ENCODE measurements around the gene HTATIP2.

HTATIP2 gene

DNA sequence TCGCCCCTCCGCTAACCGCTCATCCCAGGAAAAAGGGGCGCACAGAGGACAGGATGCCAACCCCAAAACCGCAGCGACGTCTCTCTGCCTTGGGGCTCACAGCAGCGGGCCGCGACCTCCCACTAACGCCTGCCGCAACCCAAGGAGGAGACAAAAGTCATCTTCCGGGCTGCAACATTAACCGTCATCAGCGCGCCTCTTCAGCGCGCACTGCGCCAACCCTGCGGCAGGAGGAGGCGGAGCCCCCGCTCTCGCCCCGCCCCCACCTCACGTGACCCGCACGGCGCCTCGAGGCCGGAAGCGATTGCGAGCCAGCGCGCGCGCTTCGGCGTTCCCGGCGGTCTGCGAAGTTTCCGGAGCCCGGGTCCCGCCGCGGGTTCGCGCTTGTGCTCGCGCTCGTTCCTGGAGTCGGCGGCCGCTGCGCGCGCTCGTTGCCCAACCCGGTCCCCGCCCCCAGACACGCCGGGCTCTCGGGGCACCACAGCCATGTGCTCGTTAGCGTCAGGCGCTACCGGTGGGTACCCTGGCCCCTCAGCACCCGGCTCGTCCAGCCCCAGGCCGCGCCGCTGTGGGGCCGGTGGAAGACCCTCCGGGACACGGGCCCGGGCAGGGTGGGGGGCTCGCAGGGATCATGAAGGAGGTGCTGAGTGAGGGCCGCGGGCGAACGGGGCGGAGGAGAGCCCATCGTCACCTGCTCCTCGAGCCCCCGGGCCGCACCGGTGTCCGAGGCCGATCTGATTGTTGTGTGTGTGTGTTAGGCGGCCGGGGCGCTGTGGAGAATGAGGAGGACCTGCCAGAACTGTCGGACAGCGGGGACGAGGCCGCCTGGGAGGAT, 24.0 kb downstream of the HTATIP2 start, which contains the start of gene PRMT3:
TSS of gene PRMT3 (plus strand) at position 456 of the 835 bp plus-strand sequence. CDS start at position 487, 31 bp downstream.
- DNase-seq (ENCODE audit: low read depth), result peak; percentile 83
- peak within 1 kb of the TSS; percentile 82 for H3K4me3 ChIP-seq (ENCODE audit: low read depth, low read length)
- TF ChIP-seq, protein P1, sequence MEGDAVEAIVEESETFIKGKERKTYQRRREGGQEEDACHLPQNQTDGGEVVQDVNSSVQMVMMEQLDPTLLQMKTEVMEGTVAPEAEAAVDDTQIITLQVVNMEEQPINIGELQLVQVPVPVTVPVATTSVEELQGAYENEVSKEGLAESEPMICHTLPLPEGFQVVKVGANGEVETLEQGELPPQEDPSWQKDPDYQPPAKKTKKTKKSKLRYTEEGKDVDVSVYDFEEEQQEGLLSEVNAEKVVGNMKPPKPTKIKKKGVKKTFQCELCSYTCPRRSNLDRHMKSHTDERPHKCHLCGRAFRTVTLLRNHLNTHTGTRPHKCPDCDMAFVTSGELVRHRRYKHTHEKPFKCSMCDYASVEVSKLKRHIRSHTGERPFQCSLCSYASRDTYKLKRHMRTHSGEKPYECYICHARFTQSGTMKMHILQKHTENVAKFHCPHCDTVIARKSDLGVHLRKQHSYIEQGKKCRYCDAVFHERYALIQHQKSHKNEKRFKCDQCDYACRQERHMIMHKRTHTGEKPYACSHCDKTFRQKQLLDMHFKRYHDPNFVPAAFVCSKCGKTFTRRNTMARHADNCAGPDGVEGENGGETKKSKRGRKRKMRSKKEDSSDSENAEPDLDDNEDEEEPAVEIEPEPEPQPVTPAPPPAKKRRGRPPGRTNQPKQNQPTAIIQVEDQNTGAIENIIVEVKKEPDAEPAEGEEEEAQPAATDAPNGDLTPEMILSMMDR (IDR thresholded peaks at IDR 0.05; ENCODE audit: low read depth, low read length, missing control alignments), result no peak

DNA sequence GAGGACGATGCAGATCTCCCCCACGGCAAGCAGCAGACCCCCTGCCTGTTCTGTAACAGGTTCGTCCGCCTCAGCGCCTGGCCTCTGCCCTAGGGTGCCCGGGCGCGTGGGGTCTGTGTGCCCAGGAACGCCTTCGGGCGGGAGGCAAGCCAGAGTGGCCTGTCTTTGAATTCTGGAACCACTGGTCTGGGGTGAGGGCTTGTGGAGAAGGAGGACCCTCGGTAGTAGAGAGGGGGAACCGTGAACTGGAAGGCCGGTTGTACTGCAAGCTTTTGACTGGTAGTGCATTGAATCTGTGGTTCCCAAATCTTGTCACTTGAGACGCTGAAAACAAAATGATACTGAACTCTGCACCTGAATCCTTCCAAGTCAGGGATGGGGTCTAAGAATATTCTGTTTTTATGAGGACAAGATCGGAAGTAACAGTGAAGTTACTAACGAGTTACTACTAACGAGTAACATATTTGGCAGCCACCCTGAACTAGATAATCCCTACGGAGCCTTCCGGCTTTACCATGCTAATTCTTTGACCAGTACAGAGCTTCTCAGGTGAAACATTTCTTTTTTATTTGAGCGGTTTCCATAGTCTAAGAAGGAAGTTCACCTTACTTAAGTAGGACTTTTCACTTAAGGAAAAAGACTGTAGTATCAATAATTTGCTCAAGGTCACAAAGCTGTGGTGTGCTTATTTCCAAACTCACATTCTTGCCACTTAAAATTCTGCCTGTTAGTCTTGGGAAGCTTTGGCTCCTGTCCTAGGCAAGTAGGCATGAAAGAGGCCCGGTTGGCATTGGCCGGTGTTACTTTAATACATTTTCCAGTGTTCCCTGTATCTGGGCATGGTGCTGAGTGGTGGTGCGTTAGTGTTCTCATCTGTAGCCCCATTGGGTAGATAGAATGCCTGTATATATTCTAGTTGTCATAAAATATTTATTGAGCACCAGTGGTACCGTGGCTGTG, 24.9 kb downstream of the HTATIP2 start:
- peak overlapping the region; percentile 82 for H3K4me3 ChIP-seq (ENCODE audit: low read depth, low read length)
- no peak for DNase-seq (ENCODE audit: low read depth)
- TF ChIP-seq, protein P1 (IDR thresholded peaks at IDR 0.05; ENCODE audit: low read depth, low read length, missing control alignments), result no peak

DNA sequence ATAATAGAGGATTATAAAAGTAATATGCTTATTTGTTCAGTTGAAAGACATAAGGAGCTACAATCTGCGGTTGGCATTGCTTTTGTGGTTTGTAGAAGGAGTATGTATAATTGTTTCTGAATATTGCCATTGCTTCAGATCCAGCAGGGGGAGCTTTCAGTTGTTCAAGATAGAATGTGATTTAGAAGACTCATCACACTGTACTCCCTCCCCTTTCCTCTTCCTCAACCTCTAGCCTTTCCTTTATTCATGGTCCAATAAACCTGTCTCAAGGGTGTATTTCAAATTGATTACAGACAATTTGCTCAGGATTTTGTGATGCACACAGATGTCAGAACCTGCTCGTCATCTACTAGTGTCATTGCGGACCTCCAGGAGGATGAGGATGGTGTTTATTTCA, 33.8 kb downstream of the HTATIP2 start:
- no peak for DNase-seq (ENCODE audit: low read depth)
- TF ChIP-seq, protein P1 (IDR thresholded peaks at IDR 0.05; ENCODE audit: low read depth, low read length, missing control alignments), result peak; percentile 66
- H3K4me3 ChIP-seq (ENCODE audit: low read depth, low read length), result no peak overlapping the region

DNA sequence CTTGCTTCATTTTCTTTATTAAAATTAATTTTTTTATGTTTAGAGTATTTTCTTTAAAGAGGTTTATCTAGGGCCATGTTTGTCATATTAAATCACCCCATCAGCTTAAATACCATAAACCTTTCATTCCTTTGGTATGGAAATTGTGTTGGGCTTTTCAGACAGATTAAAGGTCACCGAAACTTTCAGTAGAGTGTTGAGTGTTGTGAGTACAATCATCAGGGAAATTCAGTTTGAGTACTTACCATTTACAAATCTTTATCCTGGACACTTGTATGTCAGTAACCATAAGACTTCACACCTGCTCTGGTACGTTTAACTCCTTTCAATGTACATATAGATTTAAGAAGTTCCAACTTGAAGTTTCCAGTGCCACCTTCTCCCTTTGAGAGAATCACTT, 36.0 kb downstream of the HTATIP2 start:
- no peak overlapping the region for H3K4me3 ChIP-seq (ENCODE audit: low read depth, low read length)
- no peak for DNase-seq (ENCODE audit: low read depth)
- TF ChIP-seq, protein P1 (IDR thresholded peaks at IDR 0.05; ENCODE audit: low read depth, low read length, missing control alignments), result no peak

DNA sequence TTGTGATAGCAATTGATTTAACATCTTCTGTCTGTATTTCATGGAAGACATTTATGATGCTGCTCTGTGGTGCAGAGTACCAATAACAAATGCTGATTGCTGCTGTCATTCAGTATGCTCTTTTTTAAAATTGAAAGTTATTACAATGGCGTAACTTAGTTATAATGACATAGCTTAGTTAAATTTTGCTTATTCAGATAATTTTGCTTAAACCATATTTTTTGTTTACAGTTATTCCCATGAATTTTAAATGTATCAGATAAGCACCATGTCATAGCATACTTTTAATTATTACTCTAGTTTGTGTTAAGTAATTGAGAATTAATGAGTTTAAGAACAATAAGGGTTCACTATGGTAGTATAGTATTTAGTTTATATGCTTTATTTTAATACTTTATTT, 39.5 kb downstream of the HTATIP2 start:
- no peak overlapping the region for H3K4me3 ChIP-seq (ENCODE audit: low read depth, low read length)
- DNase-seq (ENCODE audit: low read depth), result no peak
- TF ChIP-seq, protein P1 (IDR thresholded peaks at IDR 0.05; ENCODE audit: low read depth, low read length, missing control alignments), result no peak

DNA sequence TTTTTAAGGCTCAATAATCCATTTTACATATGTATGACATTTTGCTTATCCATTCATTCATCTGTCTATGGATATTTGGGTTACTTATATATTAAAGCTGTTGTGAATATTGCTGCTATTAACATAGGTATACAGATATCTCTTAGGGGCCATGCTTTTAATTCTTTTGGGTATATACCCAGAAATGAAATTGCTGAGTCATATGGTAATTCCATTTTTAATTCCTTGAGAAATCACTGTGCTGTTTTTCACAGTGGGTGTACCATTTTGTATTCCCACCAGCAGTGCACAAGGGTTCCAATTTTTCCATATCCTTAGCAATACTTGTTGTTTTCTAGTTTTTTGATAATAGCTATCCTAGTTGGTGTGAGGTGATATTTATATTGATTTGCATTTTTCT, 43.0 kb downstream of the HTATIP2 start:
- DNase-seq (ENCODE audit: low read depth), result no peak
- TF ChIP-seq, protein P1 (IDR thresholded peaks at IDR 0.05; ENCODE audit: low read depth, low read length, missing control alignments), result no peak
- H3K4me3 ChIP-seq (ENCODE audit: low read depth, low read length), result no peak overlapping the region

Data from GM12864 (cell line).